NCI-H2081 treated with DMSO at 0.1 percent for 48 hours (cell line): ENCODE results near the gene STMND1.

Source experiments
- DNase-seq: peaks from one replicate; lab custom pipeline; 2025; lab: John Stamatoyannopoulos, UW

Gene STMND1

GRCh38 chr6:17165383-17165782 is 63.5 kb downstream of the STMND1 start:
- DNase-seq, result no peak

- DNase-seq, result no peak
Measured at GRCh38 chr6:17167327-17167979, 65.6 kb downstream of the STMND1 start.

- DNase-seq, result no peak
Measured at GRCh38 chr6:17169291-17169690, 67.4 kb downstream of the STMND1 start.

DNA sequence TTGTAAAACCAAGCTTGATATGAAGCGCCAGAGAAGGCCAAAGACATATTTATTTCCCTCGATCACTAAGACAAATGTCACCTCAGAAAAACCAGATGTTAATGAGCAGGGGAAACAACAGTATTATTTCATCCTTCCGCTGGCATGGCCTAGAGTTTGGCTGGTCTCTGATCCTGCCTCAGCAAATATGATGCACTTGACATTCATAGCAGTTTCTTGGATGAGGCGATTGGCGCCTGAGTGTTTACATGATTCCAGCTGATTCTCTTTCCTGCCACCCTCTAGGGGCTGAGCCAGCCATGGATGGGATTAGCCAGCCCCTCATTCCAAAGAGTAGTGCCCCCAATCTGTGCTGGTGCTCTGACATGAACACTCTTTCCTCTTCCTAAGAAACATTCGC is 67.9 kb downstream of the STMND1 start:
- DNase-seq, result no peak

DNA sequence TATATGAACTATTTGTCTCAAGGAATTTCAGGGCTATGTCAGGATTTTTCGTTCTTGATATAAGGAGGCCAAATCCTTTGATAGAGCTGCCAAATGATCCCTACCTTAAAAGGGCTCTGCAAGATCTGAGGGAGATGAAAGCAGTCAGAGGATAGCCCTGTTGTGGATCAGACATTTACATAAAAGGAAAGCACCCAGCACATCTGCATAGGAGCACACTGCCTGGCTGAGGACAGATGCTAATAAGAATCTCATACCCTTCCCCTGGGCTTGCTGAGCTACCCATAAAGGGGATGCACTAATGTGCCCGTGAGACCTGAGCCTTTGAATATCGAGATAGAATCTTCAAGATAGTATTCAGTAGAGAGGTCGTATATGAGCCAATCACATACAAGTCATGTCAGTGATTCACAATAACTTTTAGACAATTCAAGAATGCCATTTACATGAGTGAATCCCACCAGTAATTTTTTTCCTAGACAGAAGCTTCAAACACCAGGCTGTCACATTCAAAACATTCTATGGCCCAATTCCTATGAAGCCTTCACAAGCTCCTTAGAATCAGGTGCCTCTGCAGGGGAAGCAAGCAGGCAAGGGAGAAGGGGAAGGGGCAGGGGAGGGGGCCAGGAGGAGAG is 71.1 kb downstream of the STMND1 start:
- no peak for DNase-seq

DNA sequence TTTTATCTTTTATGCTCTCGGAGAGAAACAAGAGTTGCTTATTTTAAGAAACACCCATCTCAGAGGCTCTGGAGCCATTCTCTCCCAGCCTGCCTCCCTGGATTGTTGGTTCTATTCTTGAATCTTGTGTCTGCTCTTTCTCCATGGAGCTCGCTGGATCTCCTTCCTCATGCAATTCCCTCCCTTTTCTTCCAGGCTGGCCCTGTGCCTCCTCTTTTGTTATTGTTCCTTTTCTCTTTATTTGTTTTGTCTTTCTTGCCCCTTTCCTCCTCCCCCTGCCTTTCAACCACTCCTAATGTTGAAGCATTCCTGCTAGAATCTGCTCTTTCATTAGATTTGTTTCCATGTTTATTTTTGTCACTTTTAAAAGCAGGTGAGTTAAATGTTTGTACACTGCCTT is 76.5 kb downstream of the STMND1 start:
- no peak for DNase-seq

DNA sequence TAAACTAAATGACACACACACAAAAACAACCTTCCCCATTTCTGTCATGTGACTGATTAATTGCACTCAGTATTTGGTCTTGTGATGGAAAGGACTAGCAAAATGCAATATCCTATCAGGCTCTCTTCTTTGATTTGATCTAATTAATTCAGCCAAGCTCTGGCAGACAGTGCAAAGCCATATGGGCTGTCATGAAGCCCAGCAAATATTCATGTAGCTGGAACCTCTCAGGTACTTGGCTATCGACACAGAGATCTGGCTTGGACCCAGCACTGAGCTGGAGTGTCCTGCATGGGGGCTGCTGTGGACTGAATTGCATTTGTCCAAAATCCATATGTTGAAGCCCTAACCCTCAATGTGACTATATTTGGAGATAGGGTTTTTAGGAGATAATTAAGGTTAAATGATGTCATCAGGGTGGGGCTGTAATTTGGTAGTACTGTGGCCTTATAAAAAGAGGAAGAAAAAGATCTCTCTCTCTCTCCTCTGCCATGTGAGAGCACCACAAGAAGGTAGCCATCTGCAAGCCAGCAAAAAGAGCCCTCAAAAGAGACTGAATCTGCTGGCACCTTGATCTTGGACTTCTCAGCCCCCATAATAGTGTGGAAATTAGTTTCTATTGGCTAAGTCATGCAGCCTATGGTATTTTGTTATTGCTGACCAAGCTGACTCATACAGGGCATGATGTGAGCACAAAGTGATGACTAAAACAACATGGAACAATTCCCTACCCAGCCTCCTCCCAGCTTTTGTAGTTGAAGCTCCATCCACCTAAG is 77.1 kb downstream of the STMND1 start:
- DNase-seq, result no peak

- DNase-seq, result no peak
Measured at GRCh38 chr6:17179530-17180073, 77.8 kb downstream of the STMND1 start.
